Caco-2 (cell line): Measurements from ENCODE around the gene KRT34. TPM values are rescaled to one million over a fixed set of nuclear protein-coding genes. Genes with fewer than 3 reads are reported as not detected.
"Not testable (repeated sequence)": the region's sequence is repeated elsewhere in the genome, so short reads cannot be mapped to it uniquely, and the experiment has no call there.

ENCODE experiments used
- BruUV-seq: library from RNA; stranded (reverse); fragments of 400-500 nt; replicated peaks from 2 replicates; lab custom pipeline; 2021; lab: Mats Ljungman, UMichigan
- CTCF ChIA-PET: fragments of 300-600 bp; sonication (Branson Sonifier 250); formaldehyde crosslinking; loops from one replicate; lab custom pipeline; 2022; ENCODE audit warnings: antibody characterized with exemption; lab: Charles Lee
- POLR2A ChIA-PET: fragments of 300-600 bp; sonication (Branson Sonifier 250); formaldehyde crosslinking; loops from one replicate; lab custom pipeline; 2022; ENCODE audit warnings: antibody characterized with exemption; lab: Charles Lee
- DNase-seq, 2 experiments: peaks; one replicate each; pipeline versions ENCODE4 v3.0.0 to v3.0.0-alpha.2; 2020 to 2022
- H3K27me3 ChIP-seq: replicated peaks from 2 replicates; pipeline ENCODE4 v1.6.0; 2011; ENCODE audit warnings: low read length; ENCODE audit not compliant: control insufficient read depth, insufficient read depth
- H3K36me3 ChIP-seq: 2 replicates; pipeline ENCODE4 v1.5.1; 2011; ENCODE audit warnings: low read length; ENCODE audit not compliant: control insufficient read depth, insufficient read depth
- H3K4me1 ChIP-seq: fragments of 250-450 bp; sonication (Bioruptor Pico); 2 replicates; pipeline ENCODE4 v1.5.1; 2020; ENCODE audit warnings: mild to moderate bottlenecking
- H3K4me3 ChIP-seq: 2 replicates; pipeline ENCODE4 v1.5.1; 2011; ENCODE audit warnings: low read depth, mild to moderate bottlenecking, control low read depth, low read length
- H3K9me3 ChIP-seq: fragments of 250-450 bp; sonication (Bioruptor Pico); 2 replicates; pipeline ENCODE4 v1.5.1; 2020; ENCODE audit warnings: mild to moderate bottlenecking, moderate library complexity
- H3K27ac Mint-ChIP-seq: one replicate; pipeline ENCODE4 v1.8.0; 2022; ENCODE audit warnings: mixed read lengths; ENCODE audit not compliant: unreplicated experiment
- H3K27me3 Mint-ChIP-seq: one replicate; pipeline ENCODE4 v1.8.0; 2022; ENCODE audit warnings: mixed read lengths; ENCODE audit not compliant: insufficient read depth, unreplicated experiment
- H3K36me3 Mint-ChIP-seq: one replicate; pipeline ENCODE4 v1.8.0; 2022; ENCODE audit warnings: mild to moderate bottlenecking, mixed read lengths; ENCODE audit not compliant: insufficient read depth, unreplicated experiment
- H3K4me1 Mint-ChIP-seq: one replicate; pipeline ENCODE4 v1.8.0; 2022; ENCODE audit warnings: low read depth, mixed read lengths; ENCODE audit not compliant: unreplicated experiment
- H3K4me3 Mint-ChIP-seq: one replicate; pipeline ENCODE4 v1.8.0; 2022; ENCODE audit warnings: mild to moderate bottlenecking, moderate library complexity, mixed read lengths; ENCODE audit not compliant: unreplicated experiment
- H3K9me3 Mint-ChIP-seq: one replicate; pipeline ENCODE4 v1.8.0; 2022; ENCODE audit warnings: mixed read lengths; ENCODE audit not compliant: unreplicated experiment
- CTCF ChIP-seq, 2 experiments: fragments of 200-600 bp in 1 of 2; IDR thresholded peaks; 1 replicate in 1 of 2; 2 replicates in 1 of 2; pipeline versions ENCODE4 v1.5.1 to v1.8.0; 2011 to 2022; ENCODE audit warnings: antibody characterized with exemption in 1 of 2, control low read depth in 1 of 2, inconsistent platforms in 1 of 2, low read depth in 1 of 2, low read length in 1 of 2, mild to moderate bottlenecking in 1 of 2, moderate library complexity in 1 of 2; ENCODE audit not compliant: insufficient read depth in 1 of 2, severe bottlenecking in 1 of 2, unreplicated experiment in 1 of 2
- intact Hi-C: fragments of 100-400 bp; cut with micrococcal nuclease; formaldehyde crosslinking; loops from one replicate; pipeline ENCODE4 v1.10.0; 2022; ENCODE audit not compliant: unreplicated experiment
- total RNA-seq: library from RNA; stranded (reverse); gene quantifications from 2 replicates; pipeline ENCODE4 v1.2.3, GENCODE V29; 2022

Gene KRT34
- total RNA-seq, 1 experiment from 2014 or later = not detected

DNA sequence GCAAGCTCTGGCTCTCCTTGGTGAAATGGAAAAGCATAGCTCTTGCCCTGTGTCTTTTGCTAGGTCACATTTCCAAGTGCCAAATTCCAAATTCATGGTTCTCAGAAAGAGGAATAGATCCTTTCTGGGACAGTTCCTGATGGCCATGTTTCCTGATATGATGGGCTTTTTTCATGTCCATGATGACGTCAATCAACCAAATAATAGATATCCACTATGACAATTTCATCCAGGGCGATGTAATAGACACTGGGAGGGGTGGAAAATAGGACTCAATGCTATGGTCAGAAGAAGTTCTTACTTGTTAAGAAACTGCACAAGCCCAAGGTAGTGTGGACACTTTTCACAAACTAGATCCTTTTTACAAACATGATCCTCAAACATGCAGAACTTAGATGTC is 30.9 kb downstream of the KRT34 start:
- Histone ChIP-seq H3K36me3 (no peaks in the 10 kb centered on the region), H3K4me3 (no peak overlapping the region), H3K4me1 (no peaks in the 10 kb centered on the region), H3K9me3 (no peaks in the 10 kb centered on the region), H3K27me3 (no peaks in the 10 kb centered on the region)
- ChIA-PET CTCF (interaction anchor here (0.6 to 0.7 kb wide), 2 partner anchors 20 to 198 kb away, joined by 3 to 6 read pairs; no protein-coding TSS in a partner anchor), POLR2A (no interaction called here)
- H3K36me3 Mint-ChIP-seq = no peaks in the 10 kb centered on the region
- H3K4me3 Mint-ChIP-seq = no peak overlapping the region
- intact Hi-C loops = loop anchor here (10.0 kb wide), 1 partner anchor 64 kb away; no protein-coding TSS in a partner anchor
- DNase-seq = no peak
- no TSS peak for BruUV-seq
- no peaks in the 10 kb centered on the region for H3K4me1 Mint-ChIP-seq
- H3K9me3 Mint-ChIP-seq = peaks cover 9% of the 10 kb centered on the region
- TF ChIP-seq CTCF (IDR thresholded peaks at IDR 0.05; ENCODE audit: insufficient read depth in 1 of 2, low read depth in 1 of 2, low read length in 1 of 2, severe bottlenecking in 1 of 2, unreplicated experiment in 1 of 2) = no peak
- no peak overlapping the region for H3K27ac Mint-ChIP-seq
- no peaks in the 10 kb centered on the region for H3K27me3 Mint-ChIP-seq

DNA sequence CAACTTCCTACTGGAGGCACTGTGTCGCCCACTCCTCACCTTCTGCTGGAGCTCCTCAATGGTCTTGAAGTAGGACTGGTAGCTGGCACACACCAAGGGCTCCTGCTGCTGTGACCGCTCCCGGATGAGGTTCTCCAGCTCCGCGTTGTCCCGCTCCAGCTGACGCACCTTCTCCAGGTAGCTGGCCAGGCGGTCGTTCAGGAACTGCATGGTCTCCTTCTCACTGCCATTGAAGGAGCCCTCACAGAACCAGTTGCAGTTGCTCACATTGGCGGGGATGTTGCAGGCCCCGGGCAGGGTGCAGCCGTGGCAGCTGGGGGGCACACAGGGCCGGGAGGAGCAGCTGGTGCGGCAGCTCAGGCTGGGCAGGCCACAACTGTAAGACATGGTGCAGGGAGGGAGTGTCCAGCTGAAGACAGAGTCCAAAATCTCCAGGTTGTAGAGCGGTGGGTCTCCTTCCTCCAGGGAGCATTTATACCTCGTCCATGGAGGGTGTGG is 31.7 kb downstream of the KRT34 start, which contains the start of gene KRT33A:
Gene KRT33A (minus strand): TSS at position 448 of the 498 bp plus-strand sequence. CDS start 61 bp downstream, at position 387.
- H3K4me1 ChIP-seq, H3K9me3 Mint-ChIP-seq, H3K27me3 ChIP-seq, BruUV-seq, H3K9me3 ChIP-seq, H3K27ac Mint-ChIP-seq, H3K27me3 Mint-ChIP-seq, H3K4me3 Mint-ChIP-seq, DNase-seq, POLR2A ChIA-PET, H3K4me3 ChIP-seq, H3K36me3 ChIP-seq, H3K36me3 Mint-ChIP-seq, H3K4me1 Mint-ChIP-seq: not testable (repeated sequence)
- CTCF ChIA-PET = interaction anchor here (0.5 to 0.7 kb wide), 2 partner anchors 65 to 199 kb away, joined by 3 to 6 read pairs; no protein-coding TSS in a partner anchor
- intact Hi-C loops = loop anchor here (10.0 kb wide), 1 partner anchor 64 kb away; no protein-coding TSS in a partner anchor

DNA sequence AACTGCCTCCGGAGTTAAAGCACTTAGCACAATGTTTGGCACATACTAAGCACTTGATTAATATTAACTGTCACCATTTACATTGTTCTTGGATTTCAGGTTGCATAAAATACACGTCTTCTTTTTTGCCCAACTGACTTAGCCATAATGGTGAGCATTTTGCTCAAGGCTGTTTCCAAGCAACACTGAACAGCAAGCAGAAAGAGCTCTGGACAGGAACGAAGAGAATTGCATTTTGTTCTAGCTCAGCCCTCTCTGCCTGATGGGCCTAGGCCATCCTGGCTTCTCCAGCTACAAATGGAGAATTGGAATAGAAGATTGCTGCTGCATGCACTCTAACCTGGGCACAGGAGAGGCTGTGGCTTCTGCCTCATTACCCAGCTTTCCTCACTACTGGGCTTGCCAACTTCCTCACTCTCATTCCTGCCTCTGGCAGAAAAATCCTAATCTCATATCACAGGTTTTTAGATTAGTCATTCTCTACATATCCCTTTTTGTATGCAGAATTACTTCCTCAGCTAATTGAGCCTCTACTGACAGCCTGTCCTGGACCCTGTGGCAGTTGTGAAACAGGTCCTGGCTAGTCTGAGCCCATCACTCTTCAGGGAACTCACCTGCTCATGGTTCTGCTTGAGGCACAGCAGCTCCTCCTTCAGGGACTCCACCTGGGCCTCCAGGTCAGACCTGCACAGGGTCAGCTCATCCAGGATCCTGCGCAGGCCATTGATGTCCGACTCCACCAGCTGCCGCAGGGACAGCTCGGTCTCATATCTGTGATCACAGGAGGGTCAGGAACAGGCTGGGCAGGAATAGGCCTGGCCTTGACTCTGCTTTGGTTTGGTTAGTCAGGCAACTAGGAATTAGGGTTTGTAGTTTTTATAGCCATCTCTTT is 34.0 kb downstream of the KRT34 start:
- Histone ChIP-seq H3K9me3 (no peaks in the 10 kb centered on the region), H3K27me3 (no peaks in the 10 kb centered on the region), H3K4me1 (no peaks in the 10 kb centered on the region), H3K4me3 (no peak overlapping the region), H3K36me3 (no peaks in the 10 kb centered on the region)
- POLR2A ChIA-PET = no interaction called here
- no peaks in the 10 kb centered on the region for H3K4me1 Mint-ChIP-seq
- CTCF ChIA-PET = interaction anchor here (1.1 kb wide), 1 partner anchor 70 kb away, joined by 4 read pairs; no protein-coding TSS in a partner anchor
- no TSS peak for BruUV-seq
- H3K36me3 Mint-ChIP-seq = no peaks in the 10 kb centered on the region
- peaks cover 15% of the 10 kb centered on the region for H3K9me3 Mint-ChIP-seq
- no peaks in the 10 kb centered on the region for H3K27me3 Mint-ChIP-seq
- intact Hi-C loops = no loop called here
- no peak overlapping the region for H3K27ac Mint-ChIP-seq
- DNase-seq = no peak
- H3K4me3 Mint-ChIP-seq = no peak overlapping the region
- no peak for TF ChIP-seq CTCF (IDR thresholded peaks at IDR 0.05; ENCODE audit: insufficient read depth in 1 of 2, low read depth in 1 of 2, low read length in 1 of 2, severe bottlenecking in 1 of 2, unreplicated experiment in 1 of 2)

- H3K4me3 Mint-ChIP-seq, POLR2A ChIA-PET, H3K27me3 Mint-ChIP-seq, BruUV-seq, H3K36me3 Mint-ChIP-seq, H3K36me3 ChIP-seq, CTCF ChIA-PET, H3K4me1 ChIP-seq, H3K9me3 ChIP-seq, H3K27ac Mint-ChIP-seq, H3K27me3 ChIP-seq, intact Hi-C loops, DNase-seq, H3K4me3 ChIP-seq, H3K4me1 Mint-ChIP-seq: not testable (repeated sequence)
- H3K9me3 Mint-ChIP-seq = peaks cover 10% of the 10 kb centered on the region
Measured at GRCh38 chr17:41346421-41346820, 35.7 kb downstream of the KRT34 start.
